GM20000 (cell line): ENCODE measurements around the gene CARF.
"Not testable (repeated sequence)": the region's sequence is repeated elsewhere in the genome, so short reads cannot be mapped to it uniquely, and the experiment has no call there.

Source experiments
- DNase-seq: peaks from one replicate; pipeline ENCODE4 v3.0.0; 2012; ENCODE audit warnings: low spot score
- TF ChIP-seq, protein P1 (sequence below): IDR thresholded peaks from 2 replicates; pipeline ENCODE4 v1.5.1; 2012; ENCODE audit warnings: mild to moderate bottlenecking, control low read depth; ENCODE audit errors: extremely low read depth, missing control alignments

The CARF gene

DNA sequence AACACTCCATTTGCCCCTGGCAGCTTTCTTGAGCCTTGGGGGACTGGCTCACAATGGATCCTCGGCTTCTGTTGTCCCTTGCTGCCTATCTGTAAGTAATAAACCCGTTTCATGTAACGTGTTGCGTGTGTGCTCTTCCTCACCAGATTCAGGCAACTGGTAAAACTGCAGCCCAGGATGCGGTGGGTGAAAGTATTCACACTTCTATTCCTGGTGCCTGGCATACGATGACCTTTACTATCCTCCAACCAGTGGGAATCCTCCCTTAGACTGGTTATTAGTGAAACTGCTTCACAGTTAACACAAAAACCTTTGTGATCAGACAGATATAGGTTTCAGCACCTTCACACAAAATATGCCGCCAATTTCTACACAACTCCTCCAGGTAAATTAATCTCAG lies 26.9 kb upstream of the CARF start:
- DNase-seq: no peak
- TF ChIP-seq, protein P1, sequence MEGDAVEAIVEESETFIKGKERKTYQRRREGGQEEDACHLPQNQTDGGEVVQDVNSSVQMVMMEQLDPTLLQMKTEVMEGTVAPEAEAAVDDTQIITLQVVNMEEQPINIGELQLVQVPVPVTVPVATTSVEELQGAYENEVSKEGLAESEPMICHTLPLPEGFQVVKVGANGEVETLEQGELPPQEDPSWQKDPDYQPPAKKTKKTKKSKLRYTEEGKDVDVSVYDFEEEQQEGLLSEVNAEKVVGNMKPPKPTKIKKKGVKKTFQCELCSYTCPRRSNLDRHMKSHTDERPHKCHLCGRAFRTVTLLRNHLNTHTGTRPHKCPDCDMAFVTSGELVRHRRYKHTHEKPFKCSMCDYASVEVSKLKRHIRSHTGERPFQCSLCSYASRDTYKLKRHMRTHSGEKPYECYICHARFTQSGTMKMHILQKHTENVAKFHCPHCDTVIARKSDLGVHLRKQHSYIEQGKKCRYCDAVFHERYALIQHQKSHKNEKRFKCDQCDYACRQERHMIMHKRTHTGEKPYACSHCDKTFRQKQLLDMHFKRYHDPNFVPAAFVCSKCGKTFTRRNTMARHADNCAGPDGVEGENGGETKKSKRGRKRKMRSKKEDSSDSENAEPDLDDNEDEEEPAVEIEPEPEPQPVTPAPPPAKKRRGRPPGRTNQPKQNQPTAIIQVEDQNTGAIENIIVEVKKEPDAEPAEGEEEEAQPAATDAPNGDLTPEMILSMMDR: no peak

DNA sequence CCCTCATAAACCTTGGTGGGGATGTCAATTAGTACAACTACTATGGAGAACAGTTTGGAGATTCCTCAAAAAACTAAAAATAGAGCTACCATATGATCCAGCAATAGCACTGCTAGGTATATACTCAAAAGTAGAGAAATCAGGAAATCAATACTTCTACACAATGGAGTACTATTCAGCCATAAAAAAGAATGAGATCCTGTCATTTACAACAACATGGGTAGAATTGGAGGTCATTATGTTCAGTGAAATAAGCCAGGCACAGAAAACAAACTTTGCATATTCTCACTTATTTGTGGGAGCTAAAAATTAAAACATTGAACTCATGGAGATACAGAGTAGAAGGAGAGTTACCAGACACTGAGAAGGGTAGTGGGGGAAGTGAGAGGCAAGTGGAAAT lies 6.6 kb upstream of the CARF start:
- not testable (repeated sequence) for DNase-seq

DNA sequence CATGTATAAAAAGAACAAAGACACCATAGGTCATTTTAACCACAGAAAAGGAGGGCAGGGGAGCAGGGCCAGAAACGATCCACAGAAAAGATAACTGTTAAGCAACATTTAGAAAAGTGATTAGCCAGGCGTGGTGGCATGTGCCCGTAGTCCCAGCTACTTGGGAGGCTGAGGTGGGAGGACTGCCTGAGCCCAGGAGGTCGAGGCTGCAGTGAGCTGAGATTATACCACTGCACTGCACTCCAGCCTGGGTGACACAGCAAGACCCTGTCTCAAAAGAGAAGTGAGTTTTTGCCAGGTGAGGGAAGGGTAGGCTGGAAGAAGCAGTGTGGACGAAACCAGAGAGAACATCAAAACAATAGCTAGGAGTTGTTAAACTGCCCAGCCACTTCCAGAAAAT lies 3.9 kb upstream of the CARF start:
- TF ChIP-seq, protein P1: no peak
- no peak for DNase-seq

DNA sequence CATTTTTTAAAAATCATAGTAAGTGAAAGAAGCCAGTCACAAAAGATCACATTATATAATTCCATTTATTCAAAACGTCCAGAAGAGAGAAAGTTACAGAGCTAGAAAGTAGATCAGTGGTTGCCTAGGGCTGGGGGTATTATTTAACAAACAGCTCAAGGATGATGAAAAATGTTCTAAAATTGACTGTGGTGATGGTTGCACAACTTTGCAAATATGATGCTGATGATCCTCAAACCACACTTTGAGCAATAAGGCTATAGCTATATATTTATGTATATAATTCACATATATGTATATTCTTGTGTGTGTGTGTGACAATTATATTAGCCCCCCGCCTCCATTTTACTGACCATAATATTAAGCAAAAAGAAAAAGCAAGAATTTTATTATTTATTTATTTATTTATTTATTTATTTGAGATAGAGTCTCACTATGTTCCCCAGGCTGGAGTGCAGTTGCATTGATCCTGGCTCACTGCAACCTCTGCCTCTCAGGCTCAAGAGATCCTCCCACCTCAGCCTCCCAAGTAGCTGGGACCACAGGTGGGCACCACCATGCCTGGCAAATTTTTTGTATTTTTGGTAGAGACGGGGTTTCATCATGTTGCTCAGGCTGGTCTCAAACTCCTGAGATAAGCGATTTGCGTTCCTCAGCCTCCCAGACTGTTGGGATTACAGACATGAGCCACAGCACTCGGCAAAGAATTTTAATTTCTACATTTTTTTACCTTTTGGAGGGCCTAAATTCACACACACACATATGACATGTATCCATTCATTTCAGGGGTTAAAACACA lies 2.5 kb upstream of the CARF start:
- TF ChIP-seq, protein P1: no peak
- no peak for DNase-seq

DNA sequence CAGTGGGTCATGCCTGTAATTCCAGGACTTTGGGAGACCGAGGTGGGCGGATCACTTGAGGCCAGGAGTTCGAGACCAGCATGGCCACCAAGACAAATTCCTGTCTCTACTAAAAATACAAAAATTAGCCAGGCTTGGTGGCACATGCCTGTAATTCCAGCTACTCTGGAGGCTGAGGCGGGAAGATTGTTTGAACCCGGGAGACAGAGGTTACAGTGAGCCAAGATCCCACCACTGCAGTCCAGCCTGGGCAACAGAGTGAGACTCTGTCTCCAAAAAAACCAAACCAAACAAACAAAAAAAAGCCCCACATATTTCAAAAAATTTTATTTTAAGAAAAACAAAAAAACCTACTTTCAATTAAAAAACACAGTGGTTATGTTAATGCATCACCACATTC lies 1.8 kb upstream of the CARF start:
- not testable (repeated sequence) for DNase-seq

DNA sequence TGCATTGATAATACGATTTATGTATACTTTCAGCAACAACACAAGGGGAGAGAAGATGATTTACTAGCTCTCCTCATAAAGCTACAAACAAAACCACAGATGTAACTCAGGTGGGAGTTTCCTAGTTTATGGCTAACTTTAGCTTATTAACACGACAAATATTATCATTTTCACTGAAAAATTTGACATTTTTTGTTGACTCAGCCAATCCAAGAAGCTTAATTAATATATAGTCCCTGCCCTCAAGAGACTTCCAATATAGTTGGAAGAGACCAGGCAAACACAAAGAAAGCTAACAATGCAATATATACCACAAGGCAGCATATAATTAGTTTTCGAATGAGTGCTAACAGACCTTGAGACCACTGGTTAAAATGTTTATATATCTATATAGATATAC lies 1.4 kb upstream of the CARF start:
- DNase-seq: no peak
- TF ChIP-seq, protein P1: no peak

DNA sequence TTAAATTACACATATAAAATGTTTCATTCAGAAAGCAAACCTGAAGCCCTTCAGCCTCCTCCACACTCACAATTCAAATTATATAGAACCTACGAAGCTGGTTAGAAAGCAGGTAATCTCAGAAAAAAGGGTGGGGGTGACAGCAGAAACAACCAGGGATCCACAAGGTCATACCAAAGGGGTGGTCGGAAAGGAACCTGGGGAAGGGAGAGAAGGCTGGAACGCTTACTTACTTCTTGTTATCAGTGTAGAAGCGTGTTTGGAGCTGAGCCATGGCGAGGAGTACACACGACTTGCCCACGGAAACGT lies 918 bp upstream of the CARF start:
- no peak for DNase-seq
- TF ChIP-seq, protein P1: no peak

DNA sequence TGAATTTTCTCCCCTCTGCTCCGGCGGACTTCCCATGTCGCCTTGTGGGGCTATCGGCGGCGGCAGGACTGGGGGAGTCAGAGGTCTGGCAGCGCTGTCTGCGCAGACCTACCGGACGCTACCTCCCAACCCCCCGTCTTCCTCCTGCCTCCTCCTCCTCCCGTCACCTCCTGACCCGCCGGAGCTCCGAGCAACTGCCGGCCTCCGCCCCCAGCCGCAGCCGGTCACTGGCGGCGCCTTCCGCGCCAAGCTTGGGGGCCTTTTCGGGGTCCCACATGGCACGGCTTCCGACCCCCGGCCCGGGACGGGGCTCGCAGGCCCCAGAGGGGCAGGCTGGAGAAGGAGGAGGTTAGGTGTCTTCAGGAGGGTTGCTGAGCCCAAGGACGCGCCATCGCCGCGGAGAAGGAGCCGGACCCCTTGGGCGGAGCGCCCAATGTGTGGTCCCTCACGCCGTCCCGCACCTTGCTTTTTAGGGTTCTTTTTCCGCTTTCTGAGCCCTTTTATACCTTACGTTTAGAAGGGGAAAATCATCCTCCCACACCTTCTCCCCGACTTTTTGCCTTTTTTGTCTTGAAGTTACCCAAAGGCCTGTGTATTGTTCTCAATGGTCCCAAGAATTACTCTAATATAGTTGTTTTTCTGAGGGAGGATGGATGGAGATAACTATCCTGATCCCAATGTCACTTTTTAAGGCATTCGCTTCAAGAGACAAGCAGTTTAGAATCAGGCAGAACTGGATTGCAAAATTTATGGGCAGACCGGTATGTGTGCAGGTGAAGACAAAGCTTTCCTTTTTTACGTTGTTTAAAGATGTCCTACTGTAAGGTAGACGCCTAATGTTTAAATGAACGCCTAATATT lies 497 bp downstream of the CARF start:
- DNase-seq: not testable (repeated sequence)

DNA sequence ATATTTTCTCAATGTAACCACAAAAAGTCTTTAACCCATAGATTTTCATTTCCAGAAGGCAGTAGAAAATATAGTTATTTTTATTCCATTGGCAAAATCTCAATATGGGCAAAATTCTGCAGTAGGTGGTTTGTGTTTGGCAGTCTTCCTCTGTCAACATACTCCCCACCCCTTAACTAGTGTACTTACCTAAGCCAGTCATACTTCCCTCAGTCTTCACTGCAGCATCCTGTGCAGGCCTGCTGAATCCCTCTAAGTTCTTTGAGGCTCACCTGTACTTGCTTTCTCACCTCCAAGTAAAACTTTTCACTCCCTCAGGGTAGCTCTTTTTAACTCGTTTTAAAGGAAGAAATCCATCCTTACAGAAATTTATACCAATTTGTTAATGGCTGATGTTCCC lies 6.8 kb downstream of the CARF start:
- TF ChIP-seq, protein P1: no peak
- no peak for DNase-seq
